Neural cell (in vitro differentiated cells): ENCODE measurements around the gene WDR4.

Experiments
- CTCF ChIP-seq: fragments of 450-650 bp; IDR thresholded peaks from 2 replicates; pipeline ENCODE4 v1.5.1; 2014; ENCODE audit warnings: antibody characterized with exemption, mild to moderate bottlenecking, moderate library complexity; ENCODE audit not compliant: poor library complexity, severe bottlenecking
- EP300 ChIP-seq: fragments of 450-650 bp; conservative IDR thresholded peaks from 2 replicates; pipeline ENCODE4 v1.6.1; 2014; ENCODE audit warnings: antibody characterized with exemption, mild to moderate bottlenecking, moderate library complexity; ENCODE audit not compliant: poor library complexity, severe bottlenecking
- EZH2 ChIP-seq: fragments of 200-600, 300-800 bp; shearing (Covaris generic), sonication (generic); IDR thresholded peaks from 2 replicates; pipeline ENCODE4 v1.6.1; 2014; ENCODE audit warnings: antibody characterized with exemption, low read length, borderline replicate concordance, mild to moderate bottlenecking; ENCODE audit not compliant: insufficient read depth, poor library complexity, severe bottlenecking
- MXI1 ChIP-seq: fragments of 450-650 bp; conservative IDR thresholded peaks from 2 replicates; pipeline ENCODE4 v1.6.1; 2014; ENCODE audit warnings: antibody characterized with exemption, mild to moderate bottlenecking; ENCODE audit not compliant: poor library complexity, severe bottlenecking
- POLR2AphosphoS5 ChIP-seq: IDR thresholded peaks from 2 replicates; pipeline ENCODE4 v1.6.1; 2012
- RAD21 ChIP-seq: fragments of 450-650 bp; conservative IDR thresholded peaks from 2 replicates; pipeline ENCODE4 v1.6.1; 2014; ENCODE audit warnings: antibody characterized with exemption, mild to moderate bottlenecking, moderate library complexity
- REST ChIP-seq: IDR thresholded peaks from 2 replicates; pipeline ENCODE4 v1.6.1; 2012; ENCODE audit warnings: borderline replicate concordance
- TAF1 ChIP-seq: IDR thresholded peaks from 2 replicates; pipeline ENCODE4 v1.6.1; 2012; ENCODE audit warnings: low read depth

GRCh38 chr21:42807938-42808613, 71.3 kb downstream of the WDR4 start:
- TF ChIP-seq POLR2AphosphoS5 (no peak), CTCF (no peak), EP300 (no peak), EZH2 (no peak), REST (no peak), TAF1 (no peak), RAD21 (no peak), MXI1 (no peak)
